GM18909 (cell line): ENCODE measurements around the gene GLUL.

ENCODE experiments used
- ATAC-seq: cut with Tn5 transposase; IDR thresholded peaks from one replicate; pipeline ENCODE4 v1.9.1; 2021; ENCODE audit warnings: mild to moderate bottlenecking; ENCODE audit not compliant: unreplicated experiment, poor library complexity

GLUL gene

GRCh38 chr1:182332261-182333060 lies 59.1 kb downstream of the GLUL start:
- ATAC-seq: no peak
